SK-N-MC (cell line): Measurements from ENCODE around the gene NFE2L1.

Experiments used
- DNase-seq: peaks from one replicate; pipeline ENCODE4 v3.0.0-alpha.2; 2011; ENCODE audit warnings: low read depth, low spot score
- H3K27ac ChIP-seq: fragments of 200-600 bp; sonication (generic); 2 replicates; pipeline ENCODE4 v1.5.1; 2016; ENCODE audit warnings: mixed run types
- H3K36me3 ChIP-seq: fragments of 200-600 bp; sonication (generic); 2 replicates; pipeline ENCODE4 v1.6.1; 2017; ENCODE audit warnings: antibody characterized with exemption, low read length, mixed read lengths; ENCODE audit not compliant: insufficient read depth
- H3K4me3 ChIP-seq: fragments of 200-600 bp; sonication (generic); 2 replicates; pipeline ENCODE4 v1.5.1; 2016
- H3K9ac ChIP-seq: fragments of 200-600 bp; sonication (generic); 2 replicates; pipeline ENCODE4 v1.8.0; 2017; ENCODE audit warnings: mixed run types, mixed read lengths; ENCODE audit not compliant: insufficient read length
- H3K9me3 ChIP-seq: fragments of 200-600 bp; sonication (generic); 2 replicates; pipeline ENCODE4 v1.6.1; 2017; ENCODE audit warnings: low read depth, mild to moderate bottlenecking, antibody characterized with exemption, low read length, moderate library complexity, mixed read lengths
- EZH2 ChIP-seq: fragments of 200-600 bp; sonication (generic); IDR thresholded peaks from one replicate; pipeline ENCODE4 v1.6.1; 2017; ENCODE audit warnings: antibody characterized with exemption
- FOXP2 ChIP-seq: optimal IDR thresholded peaks from 2 replicates; pipeline ENCODE3; 2011; ENCODE audit warnings: mild to moderate bottlenecking, moderate library complexity; ENCODE audit not compliant: insufficient read depth; ENCODE audit errors: extremely low read length, control extremely low read depth
- POLR2AphosphoS5 ChIP-seq: IDR thresholded peaks from 2 replicates; pipeline ENCODE4 v1.6.1; 2012; ENCODE audit warnings: mild to moderate bottlenecking, low read depth, low read length, borderline replicate concordance

The NFE2L1 gene

GRCh38 chr17:48081858-48082257 is 33.7 kb downstream of the NFE2L1 start:
- 0 out of 2 replicates have a peak overlapping the region, but pooled peaks have one; percentile 42 for H3K27ac ChIP-seq
- H3K4me3 ChIP-seq = no peak overlapping the region
- DNase-seq = no peak
- H3K9ac ChIP-seq = no peak overlapping the region
- H3K36me3 ChIP-seq = peaks cover 6% of the 10 kb centered on the region; the same call in 1 of the 2 replicates
- no peaks in the 10 kb centered on the region for H3K9me3 ChIP-seq
- TF ChIP-seq FOXP2 (no peak), POLR2AphosphoS5 (no peak), EZH2 (no peak)

GRCh38 chr17:48084932-48085331 is 36.8 kb downstream of the NFE2L1 start:
- DNase-seq = no peak
- H3K9me3 ChIP-seq = no peaks in the 10 kb centered on the region
- H3K36me3 ChIP-seq = peaks cover 7% of the 10 kb centered on the region
- peak overlapping the region; percentile 7 for H3K9ac ChIP-seq
- 0 out of 2 replicates have a peak overlapping the region, but pooled peaks have one; percentile 35 for H3K27ac ChIP-seq
- TF ChIP-seq EZH2 (no peak), FOXP2 (no peak), POLR2AphosphoS5 (no peak)
- no peak overlapping the region for H3K4me3 ChIP-seq

GRCh38 chr17:48093341-48094045 is 45.3 kb downstream of the NFE2L1 start:
- no peak for DNase-seq
- Histone ChIP-seq H3K4me3 (no peak overlapping the region), H3K9me3 (no peaks in the 10 kb centered on the region), H3K9ac (no peak overlapping the region), H3K27ac (no peak overlapping the region), H3K36me3 (peaks cover 64% of the 10 kb centered on the region)
- TF ChIP-seq FOXP2 (no peak), POLR2AphosphoS5 (no peak), EZH2 (no peak)

GRCh38 chr17:48095611-48096010 is 47.5 kb downstream of the NFE2L1 start:
- H3K36me3 ChIP-seq = peaks cover 59% of the 10 kb centered on the region
- TF ChIP-seq EZH2 = no peak
- no peak for TF ChIP-seq POLR2AphosphoS5
- TF ChIP-seq FOXP2 = no peak
- H3K9me3 ChIP-seq = no peaks in the 10 kb centered on the region
- no peak for DNase-seq
- no peak overlapping the region for H3K4me3 ChIP-seq
- H3K9ac ChIP-seq = no peak overlapping the region
- no peak overlapping the region for H3K27ac ChIP-seq

GRCh38 chr17:48100160-48100559 is 52.0 kb downstream of the NFE2L1 start:
- Histone ChIP-seq H3K36me3 (peaks cover 28% of the 10 kb centered on the region), H3K27ac (peak overlapping the region; percentile 90; the same call in 1 of the 2 replicates), H3K9me3 (no peaks in the 10 kb centered on the region), H3K4me3 (peak overlapping the region; percentile 100), H3K9ac (peak overlapping the region; percentile 89)
- no peak for DNase-seq
- no peak for TF ChIP-seq FOXP2

GRCh38 chr17:48100591-48101011 is 52.4 kb downstream of the NFE2L1 start:
- Histone ChIP-seq H3K36me3 (peaks cover 24% of the 10 kb centered on the region), H3K27ac (peak overlapping the region; percentile 90), H3K9me3 (no peaks in the 10 kb centered on the region), H3K4me3 (peak overlapping the region; percentile 100), H3K9ac (peak overlapping the region; percentile 89)
- DNase-seq = peak; percentile 26
- TF ChIP-seq EZH2 (no peak), FOXP2 (no peak), POLR2AphosphoS5 (no peak)

- H3K27ac ChIP-seq = peak within 1 kb of the TSS; percentile 90
- peak within 1 kb of the TSS; percentile 89 for H3K9ac ChIP-seq
- DNase-seq = peak; percentile 75
- peak within 1 kb of the TSS; percentile 100 for H3K4me3 ChIP-seq
- TF ChIP-seq FOXP2 (no peak), POLR2AphosphoS5 (peak; percentile 85), EZH2 (no peak)
- H3K36me3 ChIP-seq = peaks cover 18% of the 10 kb centered on the region
- no peaks in the 10 kb centered on the region for H3K9me3 ChIP-seq
Measured at GRCh38 chr17:48101012-48101720, 53.0 kb downstream of the NFE2L1 start, which contains the start of gene CBX1. Gene CBX1 (minus strand): TSS chr17:48101478. CDS start chr17:48077004, 24,474 bp downstream.

- H3K27ac ChIP-seq = peak overlapping the region; percentile 79; the same call in 1 of the 2 replicates
Measured at GRCh38 chr17:48102043-48102750, 54.0 kb downstream of the NFE2L1 start.

More at GRCh38 chr17:48102043-48102750, 54.0 kb downstream of the NFE2L1 start:
- no peak for TF ChIP-seq POLR2AphosphoS5
- TF ChIP-seq FOXP2 = no peak
- TF ChIP-seq EZH2 = no peak
- Histone ChIP-seq H3K9ac (no peak overlapping the region), H3K4me3 (no peak overlapping the region), H3K9me3 (no peaks in the 10 kb centered on the region), H3K36me3 (peaks cover 14% of the 10 kb centered on the region)
- no peak for DNase-seq
